Activated CD4-positive, alpha-beta T cell treated with anti-CD3 and anti-CD28 coated beads, Interleukin-2, Interleukin-4, amounts not matched to agents 100 ng/mL and 50 ng/mL, durations not matched to agents 16 hours and 8 hours (primary cell): ENCODE results near the gene OMA1.
A peak's percentile ranks its signal among the peaks of the same experiment; 100 is the strongest.
"Not testable (repeated sequence)": the region's sequence is repeated elsewhere in the genome, so short reads cannot be mapped to it uniquely, and the experiment has no call there.

Source experiments
- DNase-seq: peaks from one replicate; pipeline ENCODE4 v3.0.0-alpha.2; 2020; ENCODE audit warnings: low spot score

OMA1 gene

DNA sequence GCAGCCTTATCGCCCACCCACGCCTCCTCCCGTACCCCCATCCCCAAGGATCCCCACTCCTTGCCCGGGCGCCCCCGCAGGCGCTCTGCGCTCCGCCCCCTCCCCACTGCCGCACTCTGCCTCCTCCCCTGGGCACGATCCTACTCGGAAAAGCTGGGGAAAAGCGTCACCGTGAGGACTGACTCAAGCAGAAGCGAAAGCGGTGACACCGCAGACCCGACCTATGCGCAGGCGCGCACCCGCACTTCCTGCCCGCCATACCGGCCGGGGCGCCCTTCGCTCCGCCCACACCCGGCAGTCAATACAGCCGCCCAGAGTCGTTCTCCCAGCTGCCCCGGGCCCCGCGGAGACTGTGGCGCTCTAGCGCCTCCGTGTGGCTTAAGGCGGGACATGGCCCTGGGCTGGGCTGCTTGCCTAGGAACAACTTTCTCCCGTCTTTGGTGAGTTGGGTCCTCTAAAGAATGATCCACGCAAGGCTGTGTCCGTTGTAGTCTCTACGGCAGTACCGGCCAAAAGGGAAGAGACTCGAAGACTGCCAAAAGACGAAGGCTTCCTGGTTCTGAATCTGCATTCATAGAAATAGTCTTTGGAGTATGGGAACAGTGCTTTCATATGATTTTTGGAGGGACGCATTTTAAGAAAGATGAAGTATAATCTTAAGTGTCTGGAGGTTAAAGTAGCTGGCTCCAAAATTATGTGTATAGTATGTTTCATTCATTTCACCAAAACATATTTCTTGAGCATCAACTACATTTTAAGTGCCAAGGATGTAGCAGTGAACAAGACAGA is at the start of gene OMA1:
OMA1 (minus strand) TSS at position 207 of the 789 bp plus-strand sequence. CDS start 7,432 bp downstream, outside the sequence.
- peak; percentile 97 for DNase-seq

DNA sequence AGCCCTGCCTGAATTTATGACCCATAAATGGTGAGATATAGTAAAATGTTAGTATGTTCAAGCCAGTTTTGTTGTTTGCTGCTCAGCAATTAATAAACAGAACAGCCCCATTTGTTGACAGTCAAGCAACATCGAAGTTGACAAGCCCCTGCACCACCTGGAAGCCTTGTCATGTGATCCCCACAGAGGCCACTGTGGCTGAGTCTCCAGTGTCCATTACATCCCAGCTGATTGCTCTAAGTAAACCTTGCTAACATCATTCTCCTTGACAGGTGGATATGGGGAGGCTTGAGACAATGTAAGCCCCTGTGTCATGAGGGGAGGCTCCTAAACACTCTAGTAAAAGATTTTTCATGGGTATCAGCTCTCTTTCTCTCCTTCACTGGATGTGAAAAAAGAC is 48.0 kb upstream of the OMA1 start:
- no peak for DNase-seq

DNA sequence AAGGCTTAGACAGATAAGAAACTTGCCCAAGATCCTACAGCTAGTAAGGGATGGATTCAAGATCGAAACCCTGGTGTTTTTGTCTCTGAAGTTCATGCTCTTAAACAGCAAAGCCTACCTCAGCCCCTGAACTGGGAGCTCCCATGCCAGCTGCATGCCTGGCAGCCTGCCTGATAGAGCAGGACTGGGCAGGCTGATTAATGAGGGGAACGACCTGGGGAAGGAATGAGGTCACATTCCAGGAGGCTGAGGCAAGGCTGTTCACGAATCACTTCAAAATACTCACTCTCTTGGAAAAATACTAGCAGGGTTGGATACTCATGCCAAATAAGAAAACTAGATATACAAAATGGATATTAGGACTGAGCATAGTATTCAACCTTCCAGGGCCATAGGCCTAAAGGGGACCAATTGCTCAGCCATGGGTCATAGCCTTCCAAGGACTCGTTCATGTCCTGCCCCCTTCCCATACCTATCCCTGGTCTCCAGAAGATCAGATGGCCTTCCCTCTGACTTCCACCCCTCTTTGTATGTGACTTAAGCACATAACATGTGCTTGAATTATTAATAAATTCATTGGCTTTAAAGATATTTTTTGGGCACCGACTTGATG is 46.1 kb upstream of the OMA1 start:
- no peak for DNase-seq

DNA sequence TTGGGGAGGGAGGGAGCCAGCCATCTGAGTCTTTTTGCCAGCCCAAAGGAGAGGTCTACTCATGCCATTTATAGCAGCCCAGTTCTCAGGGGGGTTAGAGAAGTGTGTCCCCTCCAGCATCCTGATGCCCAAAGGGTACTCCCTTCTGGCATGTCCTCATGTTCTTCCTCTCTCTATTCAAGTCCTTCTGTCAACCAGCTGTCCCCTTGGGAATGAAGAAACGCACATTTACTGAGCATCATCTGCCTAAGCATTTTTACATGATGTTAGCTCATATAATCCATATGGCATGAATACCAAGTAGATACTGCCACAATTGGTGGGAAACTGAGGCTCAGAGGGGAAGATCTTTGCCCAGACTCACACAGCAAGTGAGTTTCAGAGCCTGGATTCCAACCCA is 45.3 kb upstream of the OMA1 start:
- no peak for DNase-seq

DNA sequence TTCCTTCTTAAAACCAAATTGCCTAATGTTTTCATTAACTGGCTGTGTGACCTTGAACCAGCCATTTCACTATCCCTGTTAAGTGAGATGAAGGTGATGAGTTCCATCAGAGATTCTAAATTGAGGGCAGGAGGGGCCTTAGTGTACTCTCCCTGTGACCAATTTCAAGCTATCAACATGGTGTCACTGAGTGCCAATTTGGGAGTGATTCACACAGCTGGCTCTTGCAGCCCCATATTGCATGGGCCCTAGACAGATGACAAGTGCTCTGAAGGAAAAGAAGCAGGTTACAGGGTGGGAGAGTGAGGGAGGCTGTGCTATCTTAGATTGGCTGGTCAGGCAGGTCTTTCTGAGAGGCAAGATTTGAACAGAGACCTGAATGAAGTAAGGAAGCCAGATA is 43.5 kb upstream of the OMA1 start:
- no peak for DNase-seq

DNA sequence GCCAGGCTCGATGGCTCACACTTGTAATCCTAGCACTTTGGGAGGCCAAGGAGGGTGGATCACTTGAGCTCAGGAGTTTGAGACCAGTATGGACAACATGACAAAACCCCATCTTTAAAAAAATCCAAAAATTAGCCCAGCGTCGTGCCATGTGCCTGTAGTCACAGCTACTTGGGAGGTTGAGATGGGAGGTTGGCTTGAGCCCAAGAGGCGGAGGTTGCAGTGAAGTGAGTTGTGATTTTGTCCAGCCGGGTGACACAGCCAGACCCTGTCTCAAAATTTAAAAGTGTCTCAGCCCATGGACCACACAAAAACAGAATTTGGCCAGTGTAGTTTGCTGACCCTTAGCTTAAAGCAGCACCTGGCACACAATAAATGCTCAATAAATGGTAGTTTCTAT is 41.9 kb upstream of the OMA1 start:
- DNase-seq, result no peak

DNA sequence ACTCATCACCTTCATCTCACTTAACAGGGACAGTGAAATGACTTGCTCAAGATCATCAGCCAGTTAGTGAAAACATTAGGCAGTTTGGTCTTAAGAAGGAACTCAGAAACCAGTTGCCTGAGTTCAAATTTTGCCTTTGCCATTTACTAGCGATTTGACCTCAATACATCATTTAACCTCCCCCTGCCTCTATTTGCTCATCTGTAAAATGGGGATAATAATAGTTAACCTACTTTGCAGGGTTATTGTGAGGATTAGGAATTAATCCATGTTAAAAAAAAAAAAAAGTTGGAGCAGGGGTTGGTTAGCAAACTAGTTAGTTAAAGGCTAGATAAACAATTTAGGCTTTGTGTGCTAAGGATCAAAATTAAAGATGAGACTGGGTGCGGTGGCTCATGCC is 41.1 kb upstream of the OMA1 start:
- no peak for DNase-seq

DNA sequence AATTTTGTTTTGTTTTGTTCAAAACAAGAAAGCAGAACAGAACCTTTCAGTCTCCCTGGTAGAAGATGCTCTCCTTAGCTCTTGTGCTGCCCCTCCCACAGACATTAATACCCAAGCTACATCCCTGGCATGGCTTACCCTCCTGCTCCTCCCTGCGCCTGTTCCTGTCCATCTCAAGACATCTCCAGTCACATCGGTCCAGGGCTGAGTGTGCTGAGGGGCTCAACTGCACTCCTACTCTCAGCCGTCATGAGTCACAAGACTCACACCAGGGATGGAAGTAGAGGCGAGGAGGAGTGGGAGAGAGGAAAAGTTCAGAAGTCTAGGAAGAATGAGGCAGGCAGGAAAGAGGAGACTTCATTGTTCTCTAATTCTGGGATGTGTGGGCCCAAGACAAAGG is 39.7 kb upstream of the OMA1 start:
- no peak for DNase-seq

DNA sequence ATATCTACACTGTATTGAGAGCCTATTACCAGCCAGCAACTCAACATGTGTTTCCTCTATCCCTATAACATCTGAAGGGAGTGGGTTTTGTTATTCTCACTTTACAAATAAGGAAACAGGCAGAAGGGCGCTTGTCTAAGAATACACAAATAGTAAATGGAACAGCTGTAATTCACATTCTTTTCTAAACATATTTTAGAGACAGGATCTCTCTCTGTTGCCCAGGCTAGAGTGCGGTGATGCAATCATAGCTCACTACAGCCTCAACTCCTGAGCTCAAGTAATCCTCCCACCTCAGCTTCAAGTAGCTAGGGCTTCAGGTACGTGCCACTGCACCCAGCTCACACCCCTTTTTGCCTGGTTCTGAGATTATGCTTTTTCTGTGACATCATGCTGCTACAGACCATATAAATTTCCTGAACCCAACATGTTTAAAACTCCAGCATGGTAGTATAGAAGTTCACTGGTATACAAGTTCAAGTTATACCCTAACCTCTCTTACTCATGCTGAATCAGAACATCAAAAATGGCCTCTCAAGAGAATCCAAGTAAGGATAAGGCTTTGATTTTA is 39.1 kb upstream of the OMA1 start:
- no peak for DNase-seq

DNA sequence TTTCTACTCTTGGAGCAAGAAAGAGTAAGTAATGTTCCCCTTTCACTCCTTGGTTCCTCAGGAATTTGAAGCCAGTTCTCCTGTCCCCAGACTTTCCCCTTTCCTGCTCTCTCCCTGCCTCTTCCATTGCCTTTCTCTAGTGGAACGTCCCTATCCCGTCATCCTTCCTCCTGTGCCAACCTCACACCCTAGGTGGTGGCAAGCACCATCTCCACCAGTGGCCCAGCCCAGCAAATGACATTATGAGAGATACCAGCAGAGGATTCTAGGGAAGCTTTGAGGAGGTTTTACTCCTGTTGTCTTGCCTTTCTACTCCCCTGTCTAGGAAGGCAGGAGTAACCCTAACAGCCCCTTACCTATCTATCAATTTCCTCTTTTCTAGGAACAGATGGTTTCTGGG is 38.6 kb upstream of the OMA1 start:
- no peak for DNase-seq

DNA sequence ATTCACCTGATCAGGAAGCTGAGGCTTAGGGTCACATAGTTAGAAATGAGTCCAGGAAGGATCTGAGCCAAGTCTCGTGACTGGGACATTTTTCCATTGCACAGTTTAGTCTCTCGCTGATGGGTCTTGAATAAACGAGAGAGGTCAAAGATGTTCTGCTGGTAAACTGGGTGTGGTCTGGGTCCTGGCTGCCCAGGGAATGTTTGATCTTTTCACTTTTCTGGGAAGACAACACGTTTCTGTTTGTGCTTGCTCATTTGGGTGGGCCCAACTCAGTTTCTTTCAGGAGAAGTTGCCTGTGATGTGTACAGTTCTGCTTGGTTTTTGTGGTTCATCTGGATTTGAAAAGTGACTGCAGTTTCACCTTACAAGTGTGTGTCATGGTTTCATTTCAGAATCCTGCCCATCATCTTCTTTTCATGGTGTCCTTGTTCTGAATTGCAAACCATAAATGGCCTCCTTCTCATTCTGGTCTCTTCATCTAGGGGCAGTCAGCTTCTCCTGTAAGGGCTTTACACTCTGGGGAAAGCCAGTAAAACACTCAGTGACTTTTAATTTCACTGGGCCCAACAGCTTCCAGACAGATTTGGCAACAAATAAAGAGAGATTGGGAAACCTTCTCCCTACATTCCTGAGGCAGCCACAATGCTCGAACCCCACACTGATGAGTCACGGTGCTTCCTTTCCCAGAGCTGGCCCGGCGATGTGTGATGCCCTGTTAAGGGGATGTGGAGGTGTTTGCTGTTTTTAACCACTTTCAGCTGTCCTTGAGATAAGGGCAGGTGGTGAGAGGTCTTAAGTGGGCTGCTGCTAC is 37.8 kb upstream of the OMA1 start:
- DNase-seq, result peak; percentile 19

DNA sequence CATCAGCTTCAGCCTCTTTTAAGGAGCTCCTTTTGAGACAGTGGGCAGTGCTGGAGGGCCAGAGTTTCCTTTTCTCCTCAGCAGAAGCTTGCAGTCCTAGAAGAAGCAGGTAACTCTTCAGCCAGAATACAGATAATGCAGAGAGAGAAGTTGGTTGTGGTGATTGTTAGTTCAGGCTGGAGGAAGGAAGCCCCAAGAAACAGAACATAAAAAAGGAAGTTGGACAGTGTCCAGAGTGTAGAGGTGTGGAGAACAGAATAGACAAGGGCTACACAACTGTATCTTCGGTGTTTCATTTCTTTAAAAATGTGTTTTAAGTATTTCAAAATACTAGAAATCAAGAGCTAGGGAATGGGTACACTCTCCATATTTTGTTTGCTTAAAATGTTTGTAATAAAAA is 37.0 kb upstream of the OMA1 start:
- no peak for DNase-seq

DNA sequence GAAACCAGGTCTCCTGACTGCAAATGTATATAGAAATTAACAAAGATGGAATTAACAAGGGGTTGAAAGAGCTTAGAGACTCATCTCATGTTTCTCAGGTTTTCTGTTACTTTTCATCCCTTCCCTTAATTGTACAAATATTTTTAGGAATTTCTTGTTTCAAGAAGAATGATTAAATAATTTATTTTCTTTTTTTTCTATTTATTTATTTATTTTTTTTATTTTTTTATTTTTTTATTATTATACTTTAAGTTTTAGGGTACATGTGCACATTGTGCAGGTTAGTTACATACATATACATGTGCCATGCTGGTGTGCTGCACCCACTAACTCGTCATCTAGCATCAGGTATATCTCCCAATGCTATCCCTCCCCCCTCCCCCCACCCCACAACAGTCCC is 35.6 kb upstream of the OMA1 start:
- not testable (repeated sequence) for DNase-seq

DNA sequence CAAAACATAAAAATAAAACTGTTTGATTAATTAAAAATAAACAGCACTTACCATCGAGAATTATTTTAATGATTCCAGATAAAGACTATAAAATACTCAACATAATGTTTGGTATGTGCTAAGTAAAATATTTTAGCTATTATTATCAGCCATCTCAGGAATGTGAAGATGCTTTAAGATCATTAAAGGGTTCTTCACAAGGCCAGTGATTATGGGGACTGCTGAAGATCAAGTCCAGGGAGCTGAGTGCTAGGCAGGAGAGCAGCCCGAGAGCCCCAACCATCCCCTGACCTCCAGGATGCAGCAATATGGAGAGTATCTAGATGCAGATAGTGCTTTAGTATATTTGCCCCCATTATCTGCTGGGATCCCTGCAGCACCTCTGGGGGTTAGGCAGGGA is 35.1 kb upstream of the OMA1 start:
- no peak for DNase-seq

DNA sequence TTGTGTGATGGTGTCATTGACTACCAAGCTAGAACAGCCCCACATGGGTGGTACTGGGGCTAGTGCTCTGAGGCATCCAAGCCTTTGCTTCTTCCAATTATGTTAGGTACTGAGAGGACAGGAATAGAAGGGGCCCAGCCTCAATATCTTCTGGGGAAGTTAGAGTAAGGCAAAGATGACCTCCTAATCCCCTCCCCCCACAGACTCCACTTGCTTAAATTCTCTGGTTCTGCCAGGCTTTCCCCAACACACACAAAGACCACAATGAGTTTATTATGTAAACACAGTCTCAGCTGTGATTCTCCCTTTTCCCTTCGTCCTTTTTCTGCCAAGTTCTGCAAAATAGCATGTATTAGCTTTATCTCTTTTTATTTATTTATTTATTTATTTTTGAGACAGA is 33.7 kb upstream of the OMA1 start:
- no peak for DNase-seq

DNA sequence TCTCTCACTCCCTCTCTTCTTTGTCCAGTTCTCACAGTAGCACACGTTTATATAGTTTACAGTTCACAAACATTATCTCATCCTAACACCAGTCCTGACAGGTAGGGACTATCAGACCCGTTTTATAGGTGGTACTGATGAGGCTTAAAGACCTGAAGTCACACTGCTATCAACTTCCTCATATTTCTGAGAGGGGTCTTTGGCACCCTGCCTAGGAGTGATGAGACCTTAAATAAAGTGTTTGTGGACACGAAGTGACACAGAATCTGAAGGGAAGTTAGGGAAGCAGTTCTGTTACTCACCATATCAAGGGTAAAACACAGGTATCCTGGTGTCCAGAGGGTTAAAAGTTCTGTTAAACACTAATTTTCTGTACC is 31.1 kb upstream of the OMA1 start:
- no peak for DNase-seq

DNA sequence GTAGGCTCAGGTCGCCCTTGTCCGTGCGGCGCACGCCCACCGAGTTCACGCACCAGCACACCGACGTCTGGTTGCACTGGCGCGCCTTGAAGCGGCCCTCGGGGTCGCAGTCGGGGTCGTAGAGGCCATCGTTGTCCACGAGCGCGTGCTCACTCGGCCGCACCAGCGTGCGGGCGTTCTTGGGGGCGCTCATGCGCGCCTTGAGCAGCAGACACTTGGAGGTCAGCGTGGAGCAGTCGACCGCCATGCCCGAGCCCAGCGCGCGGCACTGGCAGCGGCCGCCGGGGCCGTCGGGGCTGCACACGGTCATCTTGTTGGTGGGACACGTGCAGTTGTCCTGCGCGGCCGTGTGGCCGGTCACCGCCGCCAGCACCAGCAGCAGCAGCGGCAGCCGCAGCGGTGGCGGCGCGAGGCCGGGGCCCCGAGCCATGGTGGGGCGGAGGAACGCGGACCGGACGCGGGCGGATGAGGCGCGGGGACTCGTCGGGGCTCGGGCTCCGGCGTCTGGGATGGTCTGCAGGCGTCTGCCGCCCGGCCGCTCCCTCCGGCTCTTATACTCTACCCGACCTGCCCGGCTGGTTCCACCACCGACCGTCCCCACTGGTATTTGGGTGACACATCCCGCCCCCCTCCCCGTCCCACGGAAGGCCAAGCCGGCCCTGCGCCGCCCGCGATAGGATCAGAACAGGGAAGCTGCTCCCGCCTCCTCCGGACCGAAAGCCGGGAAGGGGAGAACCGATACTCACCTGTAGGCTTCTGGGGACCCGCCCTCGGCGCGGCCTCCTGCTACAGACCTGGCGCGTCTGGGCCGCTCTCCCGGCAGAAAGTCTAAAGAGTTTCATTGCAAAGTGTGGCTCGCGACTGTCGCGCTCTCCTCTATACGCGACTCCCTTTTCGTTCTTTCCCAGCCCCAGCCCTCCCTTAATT is 30.5 kb upstream of the OMA1 start, which contains the start of gene TACSTD2:
TACSTD2 (minus strand) TSS at position 526 of the 927 bp plus-strand sequence; CDS start at position 430, 96 bp downstream.
- DNase-seq, result no peak

DNA sequence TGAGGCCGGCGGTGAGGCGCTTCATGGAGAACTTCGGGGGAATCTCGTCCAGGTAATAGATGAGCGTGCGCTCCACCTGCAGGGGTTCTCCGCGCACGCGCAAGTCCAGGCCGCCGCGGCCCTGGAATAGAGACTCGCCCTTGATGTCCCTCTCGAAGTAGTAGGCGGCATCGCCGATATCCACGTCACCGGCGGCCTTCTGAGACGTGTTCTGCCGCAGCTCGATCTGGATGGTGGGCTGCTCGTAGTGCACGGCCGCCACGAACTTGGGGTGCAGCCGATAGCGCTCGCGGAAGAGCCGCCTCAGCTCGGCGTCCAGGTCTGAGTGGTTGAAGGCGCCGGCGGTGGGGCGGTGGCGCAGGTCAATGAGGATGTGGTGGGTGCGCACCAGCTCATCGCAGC is 29.8 kb upstream of the OMA1 start:
- no peak for DNase-seq

DNA sequence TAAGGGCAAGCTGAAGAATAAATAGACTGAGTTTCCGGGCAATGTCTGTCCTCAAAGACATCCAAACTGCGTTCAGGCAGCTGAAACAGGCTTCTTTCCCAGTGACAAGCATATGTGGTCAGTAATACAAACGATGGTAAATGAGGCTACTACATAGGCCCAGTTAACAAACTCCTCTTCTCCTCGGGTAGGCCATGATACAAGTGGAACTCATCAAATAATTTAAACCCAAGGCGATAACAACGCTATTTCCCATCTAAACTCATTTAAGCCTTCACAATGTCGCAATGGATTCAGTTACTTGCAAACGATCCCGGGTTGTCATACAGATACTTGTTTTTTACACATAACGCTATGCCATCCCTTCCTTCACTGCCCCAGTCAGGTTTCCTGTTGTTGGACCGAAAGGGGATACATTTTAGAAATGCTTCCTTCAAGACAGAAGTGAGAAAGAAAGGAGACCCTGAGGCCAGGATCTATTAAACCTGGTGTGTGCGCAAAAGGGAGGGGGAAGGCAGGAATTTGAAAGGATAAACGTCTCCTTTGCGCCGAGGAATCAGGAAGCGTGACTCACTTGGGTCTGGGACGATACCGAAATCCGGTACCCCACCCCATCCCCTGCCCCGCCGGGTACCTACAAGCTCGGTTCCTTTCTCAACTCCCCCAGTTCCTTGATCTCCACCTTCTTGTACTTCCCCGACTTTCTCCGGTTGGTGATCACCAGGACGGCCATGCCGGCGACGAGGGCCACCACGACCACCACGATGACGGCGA is 29.2 kb upstream of the OMA1 start:
- no peak for DNase-seq

DNA sequence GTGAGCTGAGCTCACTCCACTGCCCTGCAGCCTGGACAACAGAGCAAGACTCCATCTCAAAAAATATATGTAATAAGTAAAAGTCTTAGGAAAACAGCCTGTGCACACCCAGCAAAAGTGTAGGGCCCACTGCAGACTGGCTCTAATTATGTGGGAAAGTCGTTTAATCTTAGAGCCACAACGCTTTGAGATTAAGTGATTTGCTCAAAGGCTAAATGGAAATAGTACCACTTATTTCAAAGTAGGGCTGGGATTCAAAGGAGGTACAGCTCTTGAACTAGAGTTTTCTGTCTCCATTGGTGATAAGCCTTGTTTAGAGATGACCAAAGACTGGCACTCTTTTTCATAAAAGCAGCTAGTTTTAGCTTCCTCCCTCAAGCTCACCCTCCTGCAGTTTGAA is 28.3 kb upstream of the OMA1 start:
- DNase-seq, result no peak
